Dermis lymphatic vessel endothelial cell (primary cell): ENCODE measurements around the gene TMEM151A. TPM values are rescaled to one million over a fixed set of nuclear protein-coding genes. Genes with fewer than 3 reads are reported as not detected.

ENCODE experiments used
- total RNA-seq: library from RNA; depleted of rRNA; stranded (reverse); fragments of >200 nt; gene quantifications from 2 replicates; pipeline ENCODE4 v1.2.1, GENCODE V29; 2014

Gene TMEM151A
- total RNA-seq = not detected in 2 replicates

DNA sequence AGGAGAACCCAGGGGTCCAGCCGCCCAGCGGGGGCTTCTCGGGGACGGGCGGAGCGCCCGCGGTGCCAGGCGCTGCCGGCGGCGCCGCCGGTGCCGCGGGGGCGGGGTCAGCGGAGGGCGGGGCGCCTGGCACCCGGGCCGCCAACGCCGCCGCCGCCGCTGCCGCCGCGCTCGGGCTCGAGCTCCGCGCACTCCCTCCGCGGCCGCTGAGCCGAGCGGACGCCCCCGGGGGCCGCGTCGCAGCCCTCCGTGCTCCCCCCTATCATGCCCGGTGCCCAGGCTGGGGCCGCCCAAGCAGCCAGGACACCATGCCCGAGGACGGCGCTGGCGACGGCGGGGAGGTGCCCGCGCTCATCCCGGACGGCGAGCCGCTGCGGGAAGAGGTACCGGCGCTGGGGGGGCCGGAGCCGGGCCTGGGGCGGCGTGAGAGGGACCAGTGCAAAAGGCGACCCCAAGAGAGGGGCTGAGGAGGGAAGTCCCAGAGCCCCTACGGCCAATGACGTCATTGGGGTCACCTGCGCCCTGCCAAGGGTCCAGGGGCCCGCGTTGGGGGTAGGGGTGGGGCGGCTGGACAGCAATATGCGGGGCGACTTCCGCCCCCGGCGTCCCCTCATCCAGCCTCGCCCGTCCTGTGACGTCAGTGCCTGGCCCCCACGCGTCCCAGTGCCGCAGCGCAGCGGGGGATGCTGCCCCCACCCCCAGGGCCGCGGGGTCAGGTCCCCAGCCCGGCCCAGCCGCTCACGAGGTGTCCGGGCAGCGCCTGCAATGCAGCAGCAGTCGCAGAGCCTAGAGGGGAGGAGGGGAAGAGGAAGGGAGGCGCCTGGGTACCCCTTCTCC is at the start of gene TMEM151A:
TSS of gene TMEM151A (plus strand) at position 189 of the 837 bp plus-strand sequence. CDS start at position 309, 120 bp downstream.

DNA sequence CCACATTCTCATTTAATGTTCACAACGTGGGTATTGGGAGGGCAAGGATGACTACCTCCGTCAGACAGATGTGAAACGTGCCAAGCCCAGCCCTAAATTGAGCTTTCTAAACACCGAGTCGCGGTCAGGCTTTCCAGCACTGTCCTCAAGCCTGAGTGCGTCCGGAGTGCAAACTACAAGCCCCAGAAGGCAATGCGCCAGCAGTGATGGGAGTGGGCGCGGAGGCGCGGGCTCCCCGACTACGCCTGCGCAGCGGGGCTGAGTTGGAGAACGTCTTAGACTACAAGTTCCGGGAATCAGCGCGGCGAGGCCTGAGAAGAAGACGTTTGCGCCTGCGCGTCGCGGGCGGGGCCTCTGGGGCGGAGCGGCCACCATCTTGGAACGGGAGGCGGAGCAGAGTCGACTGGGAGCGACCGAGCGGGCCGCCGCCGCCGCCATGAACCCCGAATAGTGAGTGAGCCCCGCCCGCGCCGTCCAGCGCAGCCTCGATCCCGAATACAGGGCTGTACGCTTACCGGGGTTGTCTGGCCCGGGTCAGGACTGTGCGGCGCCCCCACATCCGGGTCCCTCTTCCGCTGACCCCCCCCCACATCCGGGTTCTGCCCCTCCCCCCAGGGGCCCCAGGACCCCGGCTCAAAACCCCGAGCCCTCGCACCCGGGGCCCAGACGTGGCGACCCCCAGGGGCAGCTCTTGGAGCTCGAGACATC is 23.3 kb upstream of the TMEM151A start, which contains the start of gene RAB1B:
TSS of gene RAB1B (plus strand) at position 396 of the 708 bp plus-strand sequence. CDS start at position 437, 41 bp downstream.

DNA sequence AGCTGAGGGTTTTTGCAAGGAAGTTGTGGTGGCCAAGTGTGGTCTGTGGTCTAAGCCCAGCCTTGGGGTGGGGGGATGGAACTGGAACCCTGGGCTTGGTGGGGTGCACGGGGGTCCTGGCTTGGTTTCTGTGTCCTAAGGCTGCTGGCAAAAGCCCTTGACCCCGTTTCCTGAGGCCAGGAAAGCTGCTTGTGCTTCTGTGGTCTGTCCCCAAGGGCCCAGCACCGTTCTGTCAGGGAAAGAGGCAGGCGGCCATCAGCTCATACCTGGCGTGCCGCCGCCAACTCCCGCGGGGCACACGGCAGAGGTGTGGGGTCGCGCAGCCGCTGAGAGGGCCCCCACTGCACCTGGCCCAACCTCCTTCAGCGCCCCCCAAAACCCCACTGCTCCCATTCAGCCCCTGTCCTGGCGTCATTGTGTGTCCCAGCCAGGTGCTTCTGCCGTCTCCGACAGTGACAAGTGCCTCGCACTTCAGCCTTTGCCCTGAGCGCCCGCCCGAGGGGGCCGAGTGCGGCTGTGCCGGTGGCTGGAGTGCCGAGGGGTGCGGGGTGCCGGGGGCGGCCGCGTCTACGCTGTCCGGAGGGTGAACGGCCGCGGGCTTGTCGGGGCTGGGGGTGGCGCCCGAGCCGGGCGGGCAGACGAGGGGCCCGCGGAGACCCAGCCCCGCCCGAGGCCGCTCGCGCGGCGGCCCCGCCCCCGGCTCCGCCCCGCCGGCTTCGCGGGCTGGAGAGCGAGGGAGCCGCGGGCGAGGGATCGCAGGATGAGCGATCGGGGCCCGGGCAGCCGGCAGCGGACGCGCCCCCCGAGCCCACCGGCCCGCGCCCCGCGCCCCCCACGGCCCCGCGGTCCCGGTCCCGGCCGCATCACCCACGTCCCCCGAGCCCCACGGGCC is 14.0 kb upstream of the TMEM151A start, which contains the start of gene CNIH2:
TSS of gene CNIH2 (plus strand) at position 705 of the 892 bp plus-strand sequence. CDS start 282 bp downstream, outside the sequence.

DNA sequence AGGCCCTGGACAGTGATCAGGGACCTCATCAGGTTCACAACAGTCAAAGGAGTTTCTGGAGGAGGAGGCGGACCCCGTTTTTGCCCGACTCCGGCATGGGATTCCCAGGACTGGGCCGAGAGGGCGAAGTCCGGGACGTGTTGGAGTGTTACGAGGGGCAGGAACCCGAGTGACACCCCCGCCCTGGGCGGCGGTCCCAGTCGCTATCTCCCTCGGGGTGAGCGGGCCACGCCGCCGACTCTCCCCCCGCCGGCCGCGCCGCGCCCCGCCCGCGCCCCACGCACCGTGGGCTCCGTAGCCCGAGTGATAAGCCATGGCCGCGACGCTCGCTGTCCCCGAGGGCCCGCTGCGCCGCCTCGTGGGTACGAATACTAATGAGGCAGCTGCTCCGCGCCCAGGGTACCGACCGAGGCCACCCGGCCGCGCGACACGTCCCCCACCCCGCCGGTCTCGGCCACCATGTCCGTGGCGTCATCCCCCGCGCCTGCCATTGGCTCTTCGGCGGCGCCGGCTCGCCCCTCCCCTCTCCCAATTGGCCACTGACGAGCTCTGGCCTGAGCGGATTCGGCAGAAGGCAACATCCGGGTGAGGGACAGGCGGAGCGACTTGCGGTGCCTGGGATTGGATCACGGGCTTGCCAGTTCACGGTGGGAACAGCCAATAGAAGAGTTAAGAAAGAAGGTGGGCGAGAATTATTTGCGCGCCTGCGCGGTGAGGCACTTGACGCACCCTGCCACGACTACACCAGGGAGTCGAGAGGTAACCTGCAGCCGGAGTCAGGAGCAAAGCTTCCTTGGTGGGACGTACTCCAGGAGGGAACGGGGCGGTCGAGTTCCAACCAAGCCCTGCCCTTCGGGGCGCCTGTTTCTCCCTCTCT is 2.8 kb upstream of the TMEM151A start, which contains the start of gene YIF1A:
TSS of gene YIF1A (minus strand) at position 473 of the 877 bp plus-strand sequence. CDS start at position 315, 158 bp downstream.

DNA sequence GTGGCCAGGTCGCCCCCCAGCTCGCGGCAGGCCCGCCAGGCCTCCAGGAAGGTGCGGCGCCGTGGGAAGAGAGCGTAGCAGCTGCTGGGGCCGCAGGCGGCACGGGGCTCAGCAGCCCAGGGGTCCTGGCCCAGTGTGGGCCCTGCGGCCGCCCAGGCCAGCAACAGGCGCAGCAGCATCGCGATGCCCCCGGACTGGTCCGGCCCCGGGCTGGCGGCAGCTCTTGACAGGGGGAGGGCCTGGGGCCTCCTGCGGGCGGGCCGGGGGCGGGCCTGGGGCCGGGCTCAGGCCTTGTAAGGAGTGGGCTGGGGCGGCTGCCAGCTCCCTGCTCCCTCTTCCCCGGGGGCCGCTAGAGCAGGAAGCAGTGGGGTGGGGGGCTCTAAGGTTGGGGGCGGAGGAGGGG is 25.2 kb downstream of the TMEM151A start, which contains the start of gene CD248:
TSS of gene CD248 (minus strand) at position 196 of the 403 bp plus-strand sequence. CDS start at position 179, 17 bp downstream.

DNA sequence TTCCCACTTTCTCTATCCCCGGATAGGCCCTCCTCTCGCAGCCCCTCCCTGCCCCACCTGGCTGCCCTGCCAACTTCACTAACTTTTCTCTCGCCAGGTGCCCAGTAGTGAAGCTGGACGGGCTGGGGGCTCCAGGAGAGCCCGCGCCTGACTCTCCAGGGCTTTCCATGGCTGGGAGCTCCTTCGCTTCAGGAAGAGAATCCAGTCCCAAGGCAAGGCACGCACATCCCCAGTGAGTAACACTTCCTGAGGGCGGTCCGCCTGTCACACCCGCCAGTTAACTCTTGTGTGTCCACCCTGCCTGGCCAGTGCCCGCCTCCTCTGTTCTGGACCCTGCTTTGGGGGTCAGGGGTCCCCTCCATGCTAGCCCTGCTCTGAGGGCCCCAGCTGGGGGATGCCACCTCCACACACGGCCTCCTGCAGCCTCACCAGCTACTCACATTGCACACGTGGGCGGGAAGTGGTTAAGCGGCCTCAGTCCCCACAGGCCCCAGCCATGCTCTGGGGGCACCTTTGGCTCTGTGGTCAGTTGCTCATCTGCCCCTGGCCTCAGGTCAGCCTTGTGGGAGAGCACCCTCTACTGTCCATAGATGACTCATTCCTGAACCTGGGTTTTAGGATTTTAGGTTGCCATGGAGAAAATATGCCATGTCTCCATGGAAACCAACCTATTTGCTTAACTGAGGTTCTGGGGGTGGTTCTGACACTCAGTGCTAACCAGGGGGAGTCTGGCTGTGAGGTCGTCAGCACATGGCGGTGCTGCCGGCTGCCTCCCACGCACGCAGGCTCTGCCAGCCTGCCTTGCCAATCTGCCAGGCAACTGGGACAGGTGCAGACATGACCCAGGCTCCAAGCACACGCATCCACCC is 44.8 kb downstream of the TMEM151A start, which contains the start of gene RIN1:
TSS of gene RIN1 (minus strand) at position 201 of the 869 bp plus-strand sequence. CDS start at position 169, 32 bp downstream.

DNA sequence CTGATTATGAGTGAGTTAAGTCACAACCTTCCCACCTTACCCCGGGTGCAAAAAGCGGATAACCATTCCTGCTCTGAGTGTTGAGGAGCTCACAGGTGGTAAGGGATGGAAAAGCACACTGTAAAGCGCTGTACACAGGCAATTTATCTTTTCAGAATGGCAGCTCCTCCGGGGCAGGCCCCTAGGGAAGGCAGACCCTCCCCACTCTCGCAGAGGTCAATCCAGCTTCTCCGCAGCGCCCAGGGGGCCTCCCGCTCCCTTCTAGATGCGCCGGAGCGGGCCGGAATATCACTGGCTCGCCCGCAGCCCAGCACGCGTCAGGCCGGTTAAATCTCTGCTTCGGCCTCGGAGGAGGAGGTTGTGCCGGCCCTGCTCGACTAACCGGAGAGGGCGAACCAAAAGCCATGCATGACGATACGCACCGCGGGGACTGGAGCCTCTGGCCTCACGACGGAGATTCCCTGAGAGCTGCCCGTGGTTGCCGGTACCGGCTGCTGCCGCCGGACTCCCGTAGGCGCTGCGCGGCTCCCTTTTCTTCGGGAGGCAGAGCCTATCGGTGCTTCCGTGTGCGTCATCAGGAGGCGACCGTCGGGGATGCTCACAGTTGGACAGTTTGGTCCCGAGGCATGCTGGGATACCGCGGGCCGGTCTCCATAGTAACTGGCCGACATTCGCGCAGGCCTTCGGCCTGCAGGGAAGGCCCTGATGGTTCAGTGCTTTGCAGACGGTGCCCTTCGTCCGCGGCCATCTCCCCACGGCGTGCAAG is 53.0 kb downstream of the TMEM151A start, which contains the start of gene BRMS1:
TSS of gene BRMS1 (minus strand) at position 555 of the 766 bp plus-strand sequence. CDS start 2,870 bp downstream, outside the sequence.

Other genes with a start within 250 kb of the TMEM151A start
- gene GAL3ST3, start 242.7 kb upstream of the TMEM151A start, total RNA-seq = 0.09 and 0.11 TPM in 2 replicates
- 69.2 and 74.9 TPM in 2 replicates for gene SF3B2, start 239.5 kb upstream of the TMEM151A start, total RNA-seq
- 19.5 and 30.9 TPM in 2 replicates for gene PACS1, start 221.6 kb upstream of the TMEM151A start, total RNA-seq
- 6.3 and 8.3 TPM in 2 replicates for gene KLC2, start 34.2 kb upstream of the TMEM151A start, total RNA-seq
- gene RAB1B, start 23.3 kb upstream of the TMEM151A start, total RNA-seq = 62.6 and 66.1 TPM in 2 replicates
- 0.09 TPM in 1 of 2 replicates, not detected in the other for gene CNIH2, start 13.7 kb upstream of the TMEM151A start, total RNA-seq
- gene YIF1A, start 2.8 kb upstream of the TMEM151A start, total RNA-seq = 82.2 and 124 TPM in 2 replicates
- 0.09 and 0.43 TPM in 2 replicates for gene CD248, start 25.1 kb downstream of the TMEM151A start, total RNA-seq
- 4.3 and 5.6 TPM in 2 replicates for gene RIN1, start 44.5 kb downstream of the TMEM151A start, total RNA-seq
- 52.0 and 57.8 TPM in 2 replicates for gene BRMS1, start 53.2 kb downstream of the TMEM151A start, total RNA-seq
- 15.8 and 23.2 TPM in 2 replicates for gene B4GAT1, start 55.7 kb downstream of the TMEM151A start, total RNA-seq
- gene SLC29A2, start 79.9 kb downstream of the TMEM151A start, total RNA-seq = 0.26 and 0.76 TPM in 2 replicates
- not detected in 2 replicates for gene NPAS4, start 129.1 kb downstream of the TMEM151A start, total RNA-seq
- 31.5 and 35.2 TPM in 2 replicates for gene MRPL11, start 147.0 kb downstream of the TMEM151A start, total RNA-seq
- gene PELI3, start 175.0 kb downstream of the TMEM151A start, total RNA-seq = 4.4 TPM in 2 replicates
- gene DPP3, start 188.5 kb downstream of the TMEM151A start, total RNA-seq = 36.2 and 42.4 TPM in 2 replicates
- 15.0 and 20.4 TPM in 2 replicates for gene BBS1, start 218.7 kb downstream of the TMEM151A start, total RNA-seq